HG03565 (cell line): Measurements from ENCODE around the gene CTNNA2.

ENCODE experiments used
- ATAC-seq: cut with Tn5 transposase; IDR thresholded peaks from one replicate; pipeline ENCODE4 v1.9.1; 2021; ENCODE audit warnings: mild to moderate bottlenecking, moderate library complexity; ENCODE audit not compliant: unreplicated experiment

Gene CTNNA2

DNA sequence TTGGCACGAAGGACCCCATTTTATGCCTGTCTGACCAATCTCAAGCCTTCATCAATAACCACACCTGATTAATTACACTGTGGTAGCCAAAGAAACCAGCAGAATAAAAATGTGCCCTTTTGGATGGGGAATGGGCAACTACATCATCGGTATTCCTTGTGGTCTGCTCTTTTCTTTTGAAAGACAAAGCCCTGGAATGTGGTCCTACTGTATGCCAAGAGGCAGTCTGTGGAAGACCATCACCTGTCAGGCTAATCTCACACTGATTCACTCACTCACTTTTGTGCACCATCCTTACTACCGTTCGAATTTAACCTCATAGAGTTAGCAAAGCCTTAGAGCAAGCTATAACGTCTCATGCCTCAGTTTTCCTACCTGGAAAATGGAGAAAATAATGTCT, 1066.9 kb downstream of the CTNNA2 start:
- ATAC-seq = no peak

DNA sequence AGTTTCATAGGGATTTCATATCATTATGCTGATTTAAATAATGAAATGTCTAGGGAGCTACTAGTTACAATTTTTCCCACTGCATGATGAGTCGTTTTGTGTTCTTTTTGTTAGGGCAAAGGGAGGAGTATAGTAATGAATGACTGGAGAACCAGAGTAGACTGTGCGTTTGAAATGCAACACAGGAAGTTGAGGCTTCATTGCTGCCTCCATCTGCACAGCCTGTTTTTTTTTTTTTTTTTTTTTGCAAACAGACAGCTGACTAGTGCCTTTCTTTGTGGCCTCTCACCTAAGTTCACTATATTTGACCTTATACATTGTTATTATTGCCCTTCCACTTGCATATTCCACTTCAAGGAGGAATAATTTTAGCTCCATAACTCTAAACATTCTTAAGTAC, 1078.4 kb downstream of the CTNNA2 start:
- no peak for ATAC-seq

GRCh38 chr2:80592106-80592505, 1079.3 kb downstream of the CTNNA2 start:
- ATAC-seq = no peak

DNA sequence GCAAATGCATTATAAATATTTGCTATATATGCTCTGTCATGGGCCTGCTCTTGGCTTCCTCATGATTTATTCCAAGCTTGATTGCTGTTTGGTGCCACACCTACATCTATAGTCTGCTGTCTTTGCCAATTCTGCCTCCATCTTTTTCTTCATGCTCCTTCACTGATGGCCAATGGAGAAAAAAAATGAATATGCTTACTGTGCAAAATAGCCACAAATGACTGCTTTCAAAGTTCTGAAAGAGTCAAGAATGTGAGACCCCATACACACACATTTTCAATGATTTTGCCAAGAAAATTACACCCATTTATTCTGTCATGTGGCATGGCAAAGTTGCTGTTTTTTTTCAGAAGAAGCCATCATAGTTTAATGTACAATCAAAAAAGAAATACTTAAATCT, 1097.3 kb downstream of the CTNNA2 start:
- ATAC-seq = no peak

DNA sequence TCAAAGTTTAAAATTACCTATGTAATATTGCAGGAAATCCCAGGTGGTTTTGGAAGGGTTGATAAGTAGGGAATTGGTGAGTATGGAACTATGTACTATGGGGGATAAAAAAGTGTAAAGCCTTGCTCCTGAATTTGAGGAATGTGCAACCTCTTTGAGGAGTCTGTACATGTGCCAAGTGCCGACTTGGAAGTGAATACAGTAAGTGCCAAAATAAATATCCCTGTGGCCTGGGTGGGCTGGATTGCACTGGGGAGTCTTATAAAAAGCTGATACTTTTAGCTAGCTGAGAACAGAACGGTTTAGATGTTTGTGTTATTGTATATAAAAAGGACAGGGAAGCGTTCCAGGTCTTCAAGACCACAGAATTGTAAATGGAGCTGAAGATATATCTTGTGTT, 1108.8 kb downstream of the CTNNA2 start:
- ATAC-seq = no peak

DNA sequence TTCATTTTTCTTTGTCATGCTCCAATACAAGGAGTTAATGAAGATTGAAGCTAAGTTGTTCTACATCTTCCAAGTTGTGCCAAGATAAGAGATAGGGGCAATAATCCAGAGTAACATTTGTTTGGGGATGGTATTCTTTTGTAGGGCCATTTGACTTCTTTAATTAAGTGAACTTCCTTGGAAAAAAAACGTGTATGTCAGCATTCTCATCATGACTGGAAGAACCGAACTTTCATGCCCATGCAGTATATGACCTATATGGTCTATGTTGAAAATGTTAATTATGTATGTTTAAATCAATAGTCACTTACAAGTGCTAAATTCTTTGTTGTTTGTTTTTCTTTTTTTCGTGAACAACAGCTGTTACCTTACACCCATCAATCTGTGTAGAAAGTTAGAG, 1111.2 kb downstream of the CTNNA2 start:
- no peak for ATAC-seq

GRCh38 chr2:80634590-80634989, 1121.7 kb downstream of the CTNNA2 start:
- no peak for ATAC-seq

DNA sequence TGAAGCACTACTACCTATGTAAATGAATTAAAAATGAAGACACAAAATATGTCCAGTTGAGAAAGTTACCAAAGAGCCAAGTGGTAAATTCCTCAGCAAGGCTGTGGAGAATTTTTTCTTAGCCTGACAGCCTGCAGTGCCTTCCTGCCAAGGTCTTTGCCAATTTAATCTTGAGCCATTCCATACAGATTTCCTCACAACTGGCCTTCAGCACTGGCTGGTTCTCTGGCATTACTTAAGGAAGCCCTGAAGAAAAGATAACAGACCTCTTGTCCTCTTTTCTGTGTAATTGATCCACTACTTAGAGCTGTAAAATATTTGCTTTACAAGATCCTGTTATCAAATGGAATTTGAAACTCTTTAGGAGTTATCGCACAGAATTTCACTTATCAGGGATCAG, 1125.9 kb downstream of the CTNNA2 start:
- no peak for ATAC-seq

DNA sequence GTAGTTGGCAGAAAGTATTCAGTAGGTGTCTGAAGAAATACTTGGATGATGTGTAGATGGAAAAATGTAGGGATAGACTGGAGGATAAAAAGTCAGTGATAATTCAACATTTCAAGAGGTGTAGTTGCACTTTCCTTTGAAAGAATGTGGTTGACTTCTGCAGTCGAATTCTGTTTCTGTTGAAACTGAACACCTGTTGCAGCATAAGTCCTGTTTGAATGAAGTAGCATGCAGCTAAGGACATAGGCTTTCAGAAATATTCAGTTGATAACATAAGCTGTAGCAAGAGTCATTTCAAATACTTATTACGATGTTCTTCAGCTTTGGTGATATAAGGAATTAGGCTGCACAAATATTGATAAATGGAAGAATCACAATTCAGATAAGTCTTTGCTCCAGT, 1129.6 kb downstream of the CTNNA2 start:
- ATAC-seq = no peak

- no peak for ATAC-seq
These were observed 1130.7 kb downstream of the CTNNA2 start for GRCh38 chr2:80643598-80643997.

DNA sequence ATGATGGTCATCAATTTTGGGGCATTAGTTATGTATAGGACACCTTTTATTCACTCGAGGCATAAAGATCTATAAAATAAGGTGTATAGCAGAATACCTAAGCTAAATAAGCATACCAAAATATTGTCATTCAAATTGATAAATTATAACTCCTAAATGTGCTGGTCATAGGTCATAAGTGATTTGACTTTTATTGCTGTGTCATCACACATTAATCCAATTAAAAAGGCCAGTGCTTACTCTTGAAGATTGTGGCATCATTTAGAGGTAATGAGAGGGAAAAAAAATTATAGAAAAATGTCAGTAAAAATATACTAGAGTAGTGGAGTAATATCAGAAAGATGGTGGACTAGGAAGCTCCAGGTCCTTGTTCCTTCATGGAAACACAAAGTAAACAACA, 1138.6 kb downstream of the CTNNA2 start:
- ATAC-seq = no peak

GRCh38 chr2:80655265-80655664, 1142.4 kb downstream of the CTNNA2 start:
- no peak for ATAC-seq

GRCh38 chr2:80670763-80671162, 1157.9 kb downstream of the CTNNA2 start:
- ATAC-seq = no peak

- no peak for ATAC-seq
These were observed 1174.7 kb downstream of the CTNNA2 start for GRCh38 chr2:80687524-80687923.

- no peak for ATAC-seq
These were observed 1176.3 kb downstream of the CTNNA2 start for GRCh38 chr2:80689106-80689505.
